HEK293 (cell line): ENCODE measurements around the gene PCCA.

Experiments
- CTCF ChIA-PET: fragments of 350-600 bp; formaldehyde crosslinking; extraction: SDS; loops from one replicate; lab custom pipeline; 2021; ENCODE audit warnings: antibody characterized with exemption; lab: Yijun Ruan, JAX
- POLR2A ChIA-PET: fragments of 300-600 bp; formaldehyde crosslinking; extraction: SDS; loops from one replicate; lab custom pipeline; 2020; ENCODE audit warnings: antibody characterized with exemption, inconsistent platforms; lab: Yijun Ruan, JAX
- H3K27ac ChIP-seq: fragments of 200-500 bp; sonication (Bioruptor generic); 2 replicates; pipeline ENCODE4 v1.5.1; 2014; ENCODE audit warnings: low read depth, low read length, control low read depth, inconsistent platforms; ENCODE audit errors: extremely low read depth
- H3K36me3 ChIP-seq, 2 experiments: fragments of 200-500 bp in 1 of 2; sonication (Bioruptor generic) in 1 of 2; 1 replicate in 1 of 2; 2 replicates in 1 of 2; pipeline ENCODE4 v1.5.1; 2014 to 2017; ENCODE audit warnings: inconsistent platforms in 2 of 2, low read length in 2 of 2; ENCODE audit not compliant: control insufficient read depth in 2 of 2, insufficient read depth in 1 of 2
- H3K4me1 ChIP-seq: fragments of 200-500 bp; sonication (Bioruptor generic); 2 replicates; pipeline ENCODE4 v1.5.1; 2014; ENCODE audit warnings: mild to moderate bottlenecking, low read length, inconsistent platforms; ENCODE audit not compliant: control insufficient read depth, insufficient read depth
- H3K4me3 ChIP-seq: 2 replicates; pipeline ENCODE4 v1.5.1; 2011; ENCODE audit warnings: low read depth, mild to moderate bottlenecking, control low read depth, low read length, moderate library complexity
- H3K9me3 ChIP-seq: fragments of 200-500 bp; sonication (Bioruptor generic); 2 replicates; pipeline ENCODE4 v1.5.1; 2014; ENCODE audit warnings: low read depth, low read length, inconsistent platforms; ENCODE audit not compliant: control insufficient read depth, insufficient read depth
- AEBP2 ChIP-seq: fragments of 450-650 bp; formaldehyde crosslinking; IDR thresholded peaks from 2 replicates; pipeline ENCODE4 v1.5.1; 2016; ENCODE audit warnings: missing biosample characterization, missing genetic modification characterization, borderline replicate concordance
- GFI1B ChIP-seq: fragments of 450-650 bp; formaldehyde crosslinking; IDR thresholded peaks from 2 replicates; pipeline ENCODE4 v1.5.1; 2016; ENCODE audit warnings: missing biosample characterization, missing genetic modification characterization
- GLIS1 ChIP-seq: fragments of 450-650 bp; formaldehyde crosslinking; IDR thresholded peaks from 2 replicates; pipeline ENCODE4 v1.5.1; 2016; ENCODE audit warnings: missing biosample characterization, missing genetic modification characterization
- IKZF3 ChIP-seq: fragments of 450-650 bp; IDR thresholded peaks from 2 replicates; pipeline ENCODE4 v1.5.0; 2018; ENCODE audit warnings: missing biosample characterization, mild to moderate bottlenecking, missing genetic modification characterization, moderate library complexity
- PRDM4 ChIP-seq: fragments of 450-650 bp; formaldehyde crosslinking; IDR thresholded peaks from 2 replicates; pipeline ENCODE4 v1.5.1; 2017; ENCODE audit warnings: missing biosample characterization, missing genetic modification characterization
- WT1 ChIP-seq: fragments of 450-650 bp; formaldehyde crosslinking; IDR thresholded peaks from 2 replicates; pipeline ENCODE4 v1.5.1; 2016; ENCODE audit warnings: missing biosample characterization, missing genetic modification characterization
- ZBTB21 ChIP-seq: fragments of 450-650 bp; formaldehyde crosslinking; IDR thresholded peaks from 2 replicates; pipeline ENCODE4 v1.5.1; 2017; ENCODE audit warnings: missing biosample characterization, missing genetic modification characterization
- ZEB2 ChIP-seq: fragments of 450-650 bp; formaldehyde crosslinking; IDR thresholded peaks from 2 replicates; pipeline ENCODE4 v1.5.1; 2016; ENCODE audit warnings: missing biosample characterization, missing genetic modification characterization
- ZNF114 ChIP-seq: fragments of 450-650 bp; formaldehyde crosslinking; IDR thresholded peaks from 2 replicates; pipeline ENCODE4 v1.5.0; 2017; ENCODE audit warnings: missing biosample characterization, missing genetic modification characterization
- ZNF155 ChIP-seq: fragments of 450-650 bp; formaldehyde crosslinking; IDR thresholded peaks from 2 replicates; pipeline ENCODE4 v1.5.1; 2016; ENCODE audit warnings: missing biosample characterization, missing genetic modification characterization
- ZNF202 ChIP-seq: fragments of 450-650 bp; formaldehyde crosslinking; IDR thresholded peaks from 2 replicates; pipeline ENCODE4 v1.5.1; 2016; ENCODE audit warnings: missing biosample characterization, missing genetic modification characterization, borderline replicate concordance
- ZNF223 ChIP-seq: fragments of 450-650 bp; formaldehyde crosslinking; IDR thresholded peaks from 2 replicates; pipeline ENCODE4 v1.5.1; 2016; ENCODE audit warnings: missing biosample characterization, missing genetic modification characterization
- ZNF433 ChIP-seq: fragments of 450-650 bp; formaldehyde crosslinking; IDR thresholded peaks from 2 replicates; pipeline ENCODE4 v1.5.1; 2016; ENCODE audit warnings: missing biosample characterization, missing genetic modification characterization, low read depth
- ZNF561 ChIP-seq: fragments of 450-650 bp; IDR thresholded peaks from 2 replicates; pipeline ENCODE4 v1.5.1; 2018; ENCODE audit warnings: missing biosample characterization, missing genetic modification characterization, borderline replicate concordance
- ZNF658 ChIP-seq: fragments of 450-650 bp; formaldehyde crosslinking; IDR thresholded peaks from 2 replicates; pipeline ENCODE4; 2016; ENCODE audit warnings: missing biosample characterization, missing genetic modification characterization
- ZNF791 ChIP-seq: fragments of 450-650 bp; formaldehyde crosslinking; IDR thresholded peaks from 2 replicates; pipeline ENCODE4 v1.5.1; 2016; ENCODE audit warnings: missing biosample characterization, missing genetic modification characterization
- ZNF792 ChIP-seq: fragments of 450-650 bp; formaldehyde crosslinking; IDR thresholded peaks from 2 replicates; pipeline ENCODE4 v1.5.1; 2016; ENCODE audit warnings: missing biosample characterization, missing genetic modification characterization
- ZSCAN16 ChIP-seq: fragments of 450-650 bp; formaldehyde crosslinking; IDR thresholded peaks from 2 replicates; pipeline ENCODE4 v1.5.1; 2016; ENCODE audit warnings: missing biosample characterization, missing genetic modification characterization
- ZXDB ChIP-seq: fragments of 450-650 bp; formaldehyde crosslinking; IDR thresholded peaks from 2 replicates; pipeline ENCODE4 v1.5.1; 2016; ENCODE audit warnings: missing biosample characterization, missing genetic modification characterization

Gene PCCA

GRCh38 chr13:100552755-100553154 lies 463.9 kb downstream of the PCCA start (continued):
- no peak for TF ChIP-seq IKZF3 (tag by site-specific recombination)
- no peak for TF ChIP-seq AEBP2 (tag by site-specific recombination)
- no peak for TF ChIP-seq GFI1B (tag by site-specific recombination)
- TF ChIP-seq GLIS1 (tag by site-specific recombination), result no peak

GRCh38 chr13:100559886-100560285 lies 471.0 kb downstream of the PCCA start:
- H3K36me3 ChIP-seq, result no peaks in the 10 kb centered on the region
- POLR2A ChIA-PET, result no interaction called here
- H3K27ac ChIP-seq, result no peak overlapping the region
- CTCF ChIA-PET, result interaction anchor here (1.1 to 3.1 kb wide), 2 partner anchors 14 to 660 kb away, joined by 3 to 13 read pairs; no protein-coding TSS in a partner anchor
- no peaks in the 10 kb centered on the region for H3K4me1 ChIP-seq
- no peak for TF ChIP-seq ZNF202 (tag by site-specific recombination)
- no peak for TF ChIP-seq ZNF791
- no peak for TF ChIP-seq ZBTB21
- no peak for TF ChIP-seq ZNF114 (tag by site-specific recombination)
- no peak for TF ChIP-seq ZNF155 (tag by site-specific recombination)
- no peak for TF ChIP-seq ZNF561 (tag by site-specific recombination)
- no peak for TF ChIP-seq ZXDB (tag by site-specific recombination)
- no peak for TF ChIP-seq ZNF658 (tag by site-specific recombination)
- no peak for TF ChIP-seq ZNF792 (tag by site-specific recombination)
- TF ChIP-seq PRDM4 (tag by site-specific recombination), result no peak
- no peak for TF ChIP-seq WT1 (tag by site-specific recombination)
- no peak for TF ChIP-seq ZNF433 (tag by site-specific recombination)
- no peak for TF ChIP-seq ZEB2 (tag by site-specific recombination)
- no peaks in the 10 kb centered on the region for H3K9me3 ChIP-seq
- no peak overlapping the region for H3K4me3 ChIP-seq

- Histone ChIP-seq H3K9me3 (no peaks in the 10 kb centered on the region), H3K27ac (no peak overlapping the region), H3K4me3 (no peak overlapping the region), H3K36me3 (no peaks in the 10 kb centered on the region), H3K4me1 (no peaks in the 10 kb centered on the region)
- ChIA-PET CTCF (interaction anchor here (1.1 to 3.1 kb wide), 2 partner anchors 13 to 660 kb away, joined by 3 to 13 read pairs; no protein-coding TSS in a partner anchor), POLR2A (no interaction called here)
- TF ChIP-seq ZSCAN16 (tag by site-specific recombination) (no peak), ZNF223 (tag by site-specific recombination) (no peak), ZNF202 (tag by site-specific recombination) (no peak)
These were observed 471.7 kb downstream of the PCCA start for GRCh38 chr13:100560498-100561157.
